Suppressor macrophage (primary cell): ENCODE results near the gene AIRE.

ENCODE experiments used
- DNase-seq, 4 experiments: peaks; one replicate each; pipeline ENCODE4 v3.0.0-alpha.2; 2020 to 2022

Gene AIRE

GRCh38 chr21:44305691-44306090 is 20.0 kb downstream of the AIRE start:
- peak; percentile 26 to 50 (median 42) for DNase-seq

GRCh38 chr21:44306936-44307704 is 21.4 kb downstream of the AIRE start:
- DNase-seq = no peak

- no peak for DNase-seq
Observed at GRCh38 chr21:44310628-44311507, 25.2 kb downstream of the AIRE start.

GRCh38 chr21:44312089-44312488 is 26.4 kb downstream of the AIRE start:
- DNase-seq = no peak

- no peak for DNase-seq
Observed at GRCh38 chr21:44312716-44313115, 27.0 kb downstream of the AIRE start.

- no peak for DNase-seq
Observed at GRCh38 chr21:44313451-44313850, 27.8 kb downstream of the AIRE start.

GRCh38 chr21:44314128-44314527 is 28.5 kb downstream of the AIRE start:
- DNase-seq = no peak

- no peak for DNase-seq
Observed at GRCh38 chr21:44314561-44314960, 28.9 kb downstream of the AIRE start.

GRCh38 chr21:44315691-44316203 is 30.1 kb downstream of the AIRE start:
- DNase-seq = no peak

- DNase-seq = no peak
Observed at GRCh38 chr21:44316277-44316900, 30.7 kb downstream of the AIRE start.

GRCh38 chr21:44317241-44317782 is 31.6 kb downstream of the AIRE start:
- no peak for DNase-seq

GRCh38 chr21:44317871-44318270 is 32.2 kb downstream of the AIRE start:
- no peak for DNase-seq

GRCh38 chr21:44318489-44319285 is 33.0 kb downstream of the AIRE start:
- DNase-seq = no peak

- no peak for DNase-seq
Observed at GRCh38 chr21:44319407-44320065, 33.9 kb downstream of the AIRE start.

GRCh38 chr21:44320847-44321246 is 35.2 kb downstream of the AIRE start:
- no peak for DNase-seq

GRCh38 chr21:44321846-44322450 is 36.3 kb downstream of the AIRE start:
- no peak for DNase-seq

- DNase-seq = no peak
Observed at GRCh38 chr21:44322621-44323325, 37.1 kb downstream of the AIRE start.

- no peak for DNase-seq
Observed at GRCh38 chr21:44323591-44323990, 37.9 kb downstream of the AIRE start.

GRCh38 chr21:44324106-44324853 is 38.6 kb downstream of the AIRE start:
- no peak for DNase-seq

GRCh38 chr21:44324854-44325107 is 39.1 kb downstream of the AIRE start:
- no peak for DNase-seq
